SH-SY5Y (cell line): Measurements from ENCODE around the gene PKP2.

Experiments used
- GATA2 ChIP-seq: IDR thresholded peaks from 2 replicates; pipeline ENCODE4 v1.6.1; 2011; ENCODE audit warnings: mild to moderate bottlenecking, low read depth, low read length
- GATA3 ChIP-seq: IDR thresholded peaks from 2 replicates; pipeline ENCODE4 v1.6.1; 2011; ENCODE audit warnings: low read depth, mild to moderate bottlenecking, low read length, moderate library complexity

DNA sequence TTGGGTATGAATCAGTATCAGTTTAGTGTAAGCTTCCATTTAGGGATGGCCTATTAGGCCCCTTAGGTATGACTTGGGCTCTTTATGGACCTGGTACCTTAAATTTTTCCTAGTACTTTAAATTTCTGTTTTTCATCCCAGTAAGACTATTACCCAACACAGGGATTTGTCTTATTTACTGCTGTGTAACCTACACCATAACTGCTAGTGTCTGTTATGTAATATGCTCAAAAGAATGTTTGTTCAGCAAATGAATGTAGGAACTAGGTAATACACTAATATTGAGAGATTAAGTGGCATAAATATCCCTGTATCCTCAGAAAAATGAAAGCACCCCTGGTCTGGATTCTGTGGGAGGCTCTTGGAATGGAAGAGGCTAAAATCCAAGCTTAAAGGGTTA lies 77.2 kb downstream of the PKP2 start:
- TF ChIP-seq GATA2, result no peak
- no peak for TF ChIP-seq GATA3
